VCaP (cell line): Measurements from ENCODE around the gene CETP.

ENCODE experiments used
- H3K27ac ChIP-seq: fragments of 450-650 bp; 2 replicates; pipeline ENCODE4 v1.5.1; 2017
- TF ChIP-seq, protein P1 (sequence below): fragments of 450-650 bp; conservative IDR thresholded peaks from 2 replicates; pipeline ENCODE4 v1.5.1; 2017; ENCODE audit warnings: mild to moderate bottlenecking, moderate library complexity

CETP gene

DNA sequence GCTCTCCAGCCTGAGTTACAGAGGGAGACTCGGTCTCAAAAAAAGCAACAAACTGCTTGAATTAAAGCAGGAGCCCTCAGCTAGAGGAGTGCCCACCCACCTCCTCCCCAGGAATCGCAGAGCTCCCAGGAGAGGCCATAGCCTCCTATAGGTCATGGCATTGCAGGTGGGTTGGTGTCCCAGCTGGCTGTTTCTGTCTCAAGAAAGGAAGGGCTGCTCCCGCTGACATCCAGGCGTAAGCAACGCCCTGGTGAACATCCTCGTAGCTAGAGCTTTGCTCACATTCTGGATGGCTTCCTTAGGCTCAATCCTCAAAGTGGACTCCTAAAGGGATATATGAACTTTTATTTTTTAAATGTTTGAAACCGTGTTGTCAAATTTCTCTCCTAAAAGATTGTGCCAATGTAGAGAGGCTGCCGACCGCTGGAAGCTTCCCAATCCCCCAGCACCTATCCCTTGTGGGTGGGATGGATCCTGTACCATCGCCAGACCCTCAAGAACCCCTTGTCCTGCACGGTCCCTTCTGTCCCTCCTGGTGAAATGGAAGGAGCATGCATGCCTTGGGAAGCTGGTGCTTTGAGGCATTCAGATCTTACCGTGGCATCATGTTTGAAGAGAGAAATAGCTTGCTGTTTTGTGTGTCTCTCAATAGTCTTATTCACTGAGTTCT lies 33.5 kb downstream of the CETP start:
- TF ChIP-seq, protein P1, sequence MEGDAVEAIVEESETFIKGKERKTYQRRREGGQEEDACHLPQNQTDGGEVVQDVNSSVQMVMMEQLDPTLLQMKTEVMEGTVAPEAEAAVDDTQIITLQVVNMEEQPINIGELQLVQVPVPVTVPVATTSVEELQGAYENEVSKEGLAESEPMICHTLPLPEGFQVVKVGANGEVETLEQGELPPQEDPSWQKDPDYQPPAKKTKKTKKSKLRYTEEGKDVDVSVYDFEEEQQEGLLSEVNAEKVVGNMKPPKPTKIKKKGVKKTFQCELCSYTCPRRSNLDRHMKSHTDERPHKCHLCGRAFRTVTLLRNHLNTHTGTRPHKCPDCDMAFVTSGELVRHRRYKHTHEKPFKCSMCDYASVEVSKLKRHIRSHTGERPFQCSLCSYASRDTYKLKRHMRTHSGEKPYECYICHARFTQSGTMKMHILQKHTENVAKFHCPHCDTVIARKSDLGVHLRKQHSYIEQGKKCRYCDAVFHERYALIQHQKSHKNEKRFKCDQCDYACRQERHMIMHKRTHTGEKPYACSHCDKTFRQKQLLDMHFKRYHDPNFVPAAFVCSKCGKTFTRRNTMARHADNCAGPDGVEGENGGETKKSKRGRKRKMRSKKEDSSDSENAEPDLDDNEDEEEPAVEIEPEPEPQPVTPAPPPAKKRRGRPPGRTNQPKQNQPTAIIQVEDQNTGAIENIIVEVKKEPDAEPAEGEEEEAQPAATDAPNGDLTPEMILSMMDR = no peak
- H3K27ac ChIP-seq = no peak overlapping the region

DNA sequence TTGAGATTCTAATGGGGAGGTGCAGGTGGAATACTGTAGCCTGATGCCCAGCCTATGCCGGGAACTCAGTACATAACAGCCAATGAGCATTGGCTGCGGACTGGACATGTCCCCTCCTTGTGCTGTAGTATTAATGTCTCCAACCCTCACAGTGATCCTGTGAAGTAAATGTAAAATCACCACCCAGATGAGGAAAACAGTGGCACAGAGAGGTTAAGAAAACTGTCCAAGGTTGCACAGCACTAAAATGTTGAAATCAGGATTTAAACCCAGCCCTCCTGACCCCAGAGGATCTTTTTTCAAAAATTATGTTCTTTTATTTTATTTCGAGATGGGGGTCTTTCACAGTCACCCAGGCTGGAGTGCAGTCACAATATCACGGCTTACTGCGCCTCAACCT lies 35.5 kb downstream of the CETP start:
- H3K27ac ChIP-seq = no peak overlapping the region
- TF ChIP-seq, protein P1 = no peak

DNA sequence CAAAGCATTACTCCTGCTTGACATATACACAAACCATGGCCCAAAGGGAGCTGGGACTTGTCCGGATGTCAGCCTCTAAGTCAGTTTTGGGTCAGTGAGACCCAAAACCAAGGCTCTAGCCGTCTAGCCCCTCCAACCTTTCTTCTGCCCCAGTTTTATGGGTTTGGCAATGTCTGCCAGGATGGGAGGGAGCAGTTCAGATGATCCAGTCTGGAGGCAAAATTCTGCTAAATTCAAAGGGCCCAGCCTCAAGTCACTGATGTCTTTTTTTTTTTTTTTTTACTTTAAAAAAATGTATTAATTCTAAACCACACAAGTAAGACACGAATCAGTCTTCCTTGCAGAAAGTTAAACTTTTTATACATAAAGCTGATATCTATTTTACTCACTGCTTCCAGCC lies 36.2 kb downstream of the CETP start:
- TF ChIP-seq, protein P1 = no peak
- no peak overlapping the region for H3K27ac ChIP-seq

DNA sequence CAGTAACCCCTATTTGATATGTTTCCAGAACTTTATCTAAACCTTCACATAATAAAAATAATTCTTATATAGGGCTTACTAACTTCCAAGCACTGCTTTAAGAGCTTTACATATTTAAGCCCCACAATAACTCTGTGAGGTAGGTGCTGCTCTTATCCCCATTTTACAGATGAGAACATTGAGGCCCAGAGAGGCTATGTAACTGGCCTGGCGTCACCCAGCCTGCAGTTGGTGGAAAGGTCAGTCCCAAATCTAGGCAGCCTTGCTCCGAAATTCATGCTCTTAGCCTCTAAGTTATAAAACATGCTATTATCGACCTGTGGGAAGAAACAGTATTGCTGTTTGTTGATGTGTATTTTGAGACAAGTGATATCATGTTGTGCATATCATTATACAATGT lies 36.6 kb downstream of the CETP start:
- H3K27ac ChIP-seq = no peak overlapping the region
- TF ChIP-seq, protein P1 = no peak

DNA sequence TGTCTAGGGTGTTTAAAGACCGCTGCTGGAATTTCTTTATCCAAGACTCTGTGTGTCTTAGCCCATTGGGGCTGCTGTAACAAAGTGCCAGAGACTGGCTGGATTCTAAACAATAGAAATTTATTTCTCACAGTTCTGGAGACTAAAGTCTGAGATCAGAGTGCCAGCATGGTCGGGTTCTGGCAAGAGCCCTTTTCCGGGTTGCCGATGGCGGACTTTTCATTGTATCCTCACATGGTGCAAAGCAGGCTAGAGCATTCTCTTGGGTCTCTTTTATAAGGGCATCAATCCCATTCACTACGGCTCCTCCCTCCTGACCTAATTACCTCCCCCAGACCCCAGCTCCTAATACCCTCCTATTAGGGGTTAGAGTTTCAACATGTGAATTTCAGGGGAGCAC lies 37.1 kb downstream of the CETP start:
- no peak overlapping the region for H3K27ac ChIP-seq
- TF ChIP-seq, protein P1 = no peak

DNA sequence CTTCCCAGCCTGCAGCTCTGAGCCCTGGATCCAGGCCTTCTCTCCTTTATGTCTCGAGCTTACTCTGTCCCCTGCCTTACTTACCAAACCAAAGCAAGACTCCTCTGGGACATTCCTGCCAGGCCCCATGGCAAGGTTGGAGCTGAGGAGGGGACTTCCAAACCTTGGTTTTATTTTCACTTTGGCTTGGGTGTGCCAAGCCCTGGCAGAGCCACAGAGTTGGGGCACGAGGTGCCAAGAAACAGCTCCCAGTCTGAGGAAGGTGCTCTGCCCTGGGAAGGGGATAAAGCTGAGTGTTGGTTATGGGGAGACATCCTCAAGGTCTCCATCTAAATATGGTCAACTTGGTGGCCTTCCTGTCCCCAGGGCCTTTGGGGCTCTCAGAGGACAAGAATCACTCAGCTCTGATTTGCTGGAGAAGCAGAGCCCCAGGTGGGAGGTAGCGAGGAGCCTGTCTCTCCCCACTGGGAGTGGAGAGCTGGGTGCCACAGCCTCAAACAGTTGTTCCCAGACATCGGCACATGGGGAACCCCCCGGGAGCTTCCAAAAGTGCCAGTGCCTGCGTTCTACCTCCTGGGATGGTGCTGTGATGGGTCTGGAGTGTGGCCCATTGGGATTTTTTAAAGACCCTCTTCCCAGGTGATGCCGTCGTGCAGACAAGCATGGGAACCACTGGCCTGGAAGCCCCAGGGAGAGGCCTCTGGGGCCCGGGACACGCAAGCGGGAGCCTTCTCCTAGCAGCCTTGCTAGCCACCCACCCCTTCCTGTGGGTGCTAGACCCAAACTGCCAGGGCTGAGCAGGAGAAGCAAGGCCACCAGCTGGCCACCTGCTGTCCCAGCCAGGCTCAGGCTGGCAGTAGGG lies 37.9 kb downstream of the CETP start:
- no peak overlapping the region for H3K27ac ChIP-seq

More for the DNA sequence above, 37.9 kb downstream of the CETP start:
- TF ChIP-seq, protein P1 = no peak
